Upper lobe of left lung (tissue), 4 donors: ENCODE data around the gene OR11A1.

Experiments used
- CTCF ChIP-seq, 6 experiments: fragments of 450-650 bp in 4 of 6; fragments of 200-600 bp in 2 of 6; sonication (generic) in 2 of 6; IDR thresholded peaks; one replicate each; pipeline ENCODE4 v1.5.1; 2016 to 2019; ENCODE audit warnings: antibody characterized with exemption in 6 of 6
- EP300 ChIP-seq, 4 donors: sonication (generic); formaldehyde crosslinking; IDR thresholded peaks; one replicate each; pipeline ENCODE4 v1.5.1; 2017; ENCODE audit warnings: antibody characterized with exemption in 4 of 4, control low read depth in 2 of 4
- POLR2A ChIP-seq, 4 donors: fragments of 450-650 bp; IDR thresholded peaks; one replicate each; pipeline ENCODE4 v1.5.1; 2016 to 2017; ENCODE audit warnings: antibody characterized with exemption in 4 of 4, mild to moderate bottlenecking in 2 of 4

- TF ChIP-seq CTCF (IDR thresholded peaks at IDR 0.05) (no peak), EP300 (IDR thresholded peaks at IDR 0.05) (no peak), POLR2A (IDR thresholded peaks at IDR 0.05) (no peak)
These were observed 34.7 kb upstream of the OR11A1 start for GRCh38 chr6:29491574-29491973.
